Epithelial cell of esophagus (primary cell): Measurements from ENCODE around the gene SMR3A.
A peak's percentile ranks its signal among the peaks of the same experiment; 100 is the strongest.

ENCODE experiments used
- DNase-seq: peaks from one replicate; pipeline ENCODE4 v3.0.0; 2010; ENCODE audit warnings: low read depth
- H3K4me3 ChIP-seq: 2 replicates; pipeline ENCODE4 v1.5.1; 2011; ENCODE audit warnings: mild to moderate bottlenecking, low read length, control low read depth
- TF ChIP-seq, protein P1 (sequence below): IDR thresholded peaks from 2 replicates; pipeline ENCODE4 v1.5.1; 2011; ENCODE audit warnings: low read depth, mild to moderate bottlenecking, low read length, control low read depth, inconsistent platforms; ENCODE audit not compliant: insufficient read depth; ENCODE audit errors: missing control alignments

The SMR3A gene

DNA sequence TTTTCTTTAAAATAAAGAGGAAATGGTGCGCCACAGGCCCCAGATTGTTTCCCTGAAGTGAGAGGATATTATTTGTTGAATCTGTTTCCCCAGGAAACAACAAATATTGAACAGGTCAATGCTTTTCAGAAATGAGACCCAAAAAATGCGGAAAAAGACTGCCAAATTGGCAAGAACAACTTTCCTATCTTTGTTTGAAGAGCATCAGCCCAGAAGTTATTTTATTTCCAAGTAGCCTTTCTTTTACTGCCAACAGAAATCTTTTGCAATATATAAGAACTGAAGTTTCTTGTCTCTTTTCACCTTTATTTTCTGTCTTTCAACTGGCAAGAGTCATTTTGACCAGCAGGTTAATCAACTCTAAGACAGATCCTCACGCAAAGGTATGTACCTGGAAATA, at the start of gene SMR3A:
SMR3A (plus strand) TSS at position 301 of the 400 bp plus-strand sequence. CDS start 1,356 bp downstream, outside the sequence.
- TF ChIP-seq, protein P1, sequence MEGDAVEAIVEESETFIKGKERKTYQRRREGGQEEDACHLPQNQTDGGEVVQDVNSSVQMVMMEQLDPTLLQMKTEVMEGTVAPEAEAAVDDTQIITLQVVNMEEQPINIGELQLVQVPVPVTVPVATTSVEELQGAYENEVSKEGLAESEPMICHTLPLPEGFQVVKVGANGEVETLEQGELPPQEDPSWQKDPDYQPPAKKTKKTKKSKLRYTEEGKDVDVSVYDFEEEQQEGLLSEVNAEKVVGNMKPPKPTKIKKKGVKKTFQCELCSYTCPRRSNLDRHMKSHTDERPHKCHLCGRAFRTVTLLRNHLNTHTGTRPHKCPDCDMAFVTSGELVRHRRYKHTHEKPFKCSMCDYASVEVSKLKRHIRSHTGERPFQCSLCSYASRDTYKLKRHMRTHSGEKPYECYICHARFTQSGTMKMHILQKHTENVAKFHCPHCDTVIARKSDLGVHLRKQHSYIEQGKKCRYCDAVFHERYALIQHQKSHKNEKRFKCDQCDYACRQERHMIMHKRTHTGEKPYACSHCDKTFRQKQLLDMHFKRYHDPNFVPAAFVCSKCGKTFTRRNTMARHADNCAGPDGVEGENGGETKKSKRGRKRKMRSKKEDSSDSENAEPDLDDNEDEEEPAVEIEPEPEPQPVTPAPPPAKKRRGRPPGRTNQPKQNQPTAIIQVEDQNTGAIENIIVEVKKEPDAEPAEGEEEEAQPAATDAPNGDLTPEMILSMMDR = no peak
- DNase-seq = no peak

DNA sequence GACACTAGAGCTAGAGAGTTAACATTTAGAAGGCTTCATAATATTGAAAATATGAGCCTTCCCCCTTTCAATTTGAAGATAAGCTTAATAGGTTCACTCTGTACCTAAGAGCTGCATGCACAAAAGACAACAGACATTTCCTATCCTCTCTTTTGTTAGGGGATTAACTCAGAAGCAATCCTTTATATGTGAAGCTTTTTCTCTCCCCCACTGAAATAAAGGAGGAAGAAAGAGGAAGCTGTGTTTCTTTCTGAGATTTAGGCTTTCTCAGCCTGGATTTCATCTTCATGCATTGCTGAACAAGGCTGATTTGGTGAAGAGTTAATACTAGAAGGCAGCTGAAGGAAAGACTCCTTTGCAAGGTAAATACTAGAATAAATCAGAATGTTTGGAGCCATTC, 46.8 kb upstream of the SMR3A start:
- TF ChIP-seq, protein P1 = no peak
- no peak overlapping the region for H3K4me3 ChIP-seq
- no peak for DNase-seq

More for the DNA sequence above, at the start of gene SMR3A:
- H3K4me3 ChIP-seq = no peak within 1 kb of the TSS

DNA sequence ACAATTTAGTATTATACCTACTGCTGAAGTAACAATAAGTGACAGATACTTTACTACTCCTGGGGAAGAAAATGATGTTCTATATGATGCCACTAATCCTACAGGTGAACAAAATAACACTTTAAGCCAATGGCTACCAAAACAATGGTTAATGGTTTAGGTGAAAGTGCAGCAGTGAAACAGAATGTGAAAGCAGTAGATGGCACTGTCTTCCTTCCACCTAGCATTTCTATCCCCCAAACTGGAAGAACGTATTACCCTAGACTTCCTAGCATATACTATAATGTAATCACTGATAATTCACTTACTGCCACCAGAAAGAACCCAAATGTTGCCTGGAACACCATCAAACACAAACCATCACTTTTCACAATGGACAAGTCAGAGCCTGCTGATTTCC, 44.6 kb upstream of the SMR3A start:
- TF ChIP-seq, protein P1 = peak; percentile 12

DNA sequence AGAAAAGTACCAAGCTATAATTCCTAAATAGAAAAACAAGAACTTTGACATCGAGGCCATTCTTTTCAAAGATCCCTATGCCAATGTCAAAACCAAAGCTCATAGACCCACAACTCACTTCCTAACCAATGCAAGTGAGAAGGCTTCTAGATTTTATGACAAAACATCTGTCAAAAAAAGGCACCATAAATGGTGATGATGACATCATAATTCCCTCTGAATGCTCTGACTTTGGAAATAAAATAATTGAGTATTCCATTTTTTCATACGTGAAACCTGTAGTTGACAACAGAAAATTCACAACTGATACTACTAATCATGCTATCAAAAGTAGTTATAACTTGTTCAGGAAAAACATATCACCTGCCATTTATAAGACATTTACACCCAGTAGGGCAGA, 34.5 kb upstream of the SMR3A start:
- no peak for DNase-seq
- TF ChIP-seq, protein P1 = no peak
- H3K4me3 ChIP-seq = no peak overlapping the region

More for the DNA sequence above, 44.6 kb upstream of the SMR3A start:
- no peak overlapping the region for H3K4me3 ChIP-seq
- DNase-seq = peak; percentile 9

DNA sequence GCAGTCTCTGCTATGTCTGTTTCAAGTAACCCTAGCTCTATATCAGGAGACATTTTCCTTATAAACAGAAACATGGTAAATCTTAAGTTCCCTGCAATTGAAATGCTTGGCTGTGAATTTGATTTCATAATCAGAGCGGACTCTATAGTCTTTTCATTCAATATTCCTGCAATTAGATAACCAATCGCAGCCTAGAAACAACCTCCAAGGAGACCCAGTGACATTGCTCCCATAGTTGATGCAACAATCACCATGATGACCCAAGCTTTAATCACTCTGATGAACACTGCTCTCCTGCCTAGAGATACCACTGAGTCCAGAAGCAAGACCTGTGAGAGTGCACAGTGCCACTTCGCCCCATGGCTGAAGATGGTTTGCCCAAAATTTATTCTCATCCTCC, 25.9 kb upstream of the SMR3A start, which contains the start of gene CABS1:
CABS1 (plus strand) TSS at position 301 of the 400 bp plus-strand sequence; CDS start at position 360, 59 bp downstream.
- H3K4me3 ChIP-seq = no peak within 1 kb of the TSS
- TF ChIP-seq, protein P1 = no peak
- no peak for DNase-seq

DNA sequence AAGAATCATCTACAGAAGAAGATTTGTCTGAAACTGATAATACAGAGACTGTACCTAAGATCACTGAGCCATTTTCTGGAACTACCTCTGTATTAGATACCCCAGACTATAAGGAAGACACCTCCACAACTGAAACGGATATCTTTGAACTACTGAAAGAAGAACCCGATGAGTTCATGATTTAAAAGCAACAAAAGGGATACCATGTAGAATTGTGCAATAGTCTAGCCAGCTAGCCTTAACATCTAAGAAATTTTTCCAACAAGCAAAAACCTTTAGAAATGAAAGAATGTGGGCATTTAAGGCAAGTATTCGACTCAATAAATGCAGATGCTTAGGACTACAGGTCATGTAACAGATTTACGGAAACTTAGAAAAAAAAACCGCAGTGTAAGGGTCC, 24.5 kb upstream of the SMR3A start:
- TF ChIP-seq, protein P1 = no peak
- H3K4me3 ChIP-seq = no peak overlapping the region
- DNase-seq = no peak

DNA sequence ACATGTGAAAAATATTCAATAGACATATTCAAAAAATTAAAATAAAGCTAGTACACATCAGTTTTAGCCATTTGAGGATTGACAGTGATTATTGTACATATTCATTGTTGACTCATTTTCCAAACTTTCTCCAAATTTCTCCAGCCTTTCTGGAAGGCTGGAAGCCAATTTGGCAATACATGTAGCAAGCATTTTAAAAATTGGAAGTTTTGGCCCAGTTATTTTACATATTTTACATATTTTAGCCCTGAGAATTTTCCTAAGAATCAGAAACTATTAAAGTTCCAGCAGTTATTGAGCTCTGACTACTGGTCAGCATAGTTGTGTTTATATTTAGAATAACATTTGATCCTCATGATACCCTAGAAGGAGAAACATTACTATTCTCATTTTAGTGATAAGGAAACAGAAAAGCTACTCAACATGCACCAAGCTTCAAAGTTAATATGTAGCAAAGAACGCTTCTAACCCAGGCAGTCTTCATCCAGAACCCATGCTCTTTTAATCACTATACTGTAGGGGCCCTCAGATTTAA, 22.6 kb upstream of the SMR3A start:
- TF ChIP-seq, protein P1 = no peak
- H3K4me3 ChIP-seq = no peak overlapping the region
- DNase-seq = no peak
